H1 (cell line): Measurements from ENCODE around the gene MSL3B.

Source experiments
- SIN3A ChIP-seq, 2 experiments: IDR thresholded peaks in 1 of 2; conservative IDR thresholded peaks in 1 of 2; 2 replicates each; pipeline ENCODE4 v1.6.1; 2011 to 2012; ENCODE audit warnings: low read length in 2 of 2, improper control_type of control experiment in 1 of 2, low read depth in 1 of 2, mild to moderate bottlenecking in 1 of 2

MSL3B gene

DNA sequence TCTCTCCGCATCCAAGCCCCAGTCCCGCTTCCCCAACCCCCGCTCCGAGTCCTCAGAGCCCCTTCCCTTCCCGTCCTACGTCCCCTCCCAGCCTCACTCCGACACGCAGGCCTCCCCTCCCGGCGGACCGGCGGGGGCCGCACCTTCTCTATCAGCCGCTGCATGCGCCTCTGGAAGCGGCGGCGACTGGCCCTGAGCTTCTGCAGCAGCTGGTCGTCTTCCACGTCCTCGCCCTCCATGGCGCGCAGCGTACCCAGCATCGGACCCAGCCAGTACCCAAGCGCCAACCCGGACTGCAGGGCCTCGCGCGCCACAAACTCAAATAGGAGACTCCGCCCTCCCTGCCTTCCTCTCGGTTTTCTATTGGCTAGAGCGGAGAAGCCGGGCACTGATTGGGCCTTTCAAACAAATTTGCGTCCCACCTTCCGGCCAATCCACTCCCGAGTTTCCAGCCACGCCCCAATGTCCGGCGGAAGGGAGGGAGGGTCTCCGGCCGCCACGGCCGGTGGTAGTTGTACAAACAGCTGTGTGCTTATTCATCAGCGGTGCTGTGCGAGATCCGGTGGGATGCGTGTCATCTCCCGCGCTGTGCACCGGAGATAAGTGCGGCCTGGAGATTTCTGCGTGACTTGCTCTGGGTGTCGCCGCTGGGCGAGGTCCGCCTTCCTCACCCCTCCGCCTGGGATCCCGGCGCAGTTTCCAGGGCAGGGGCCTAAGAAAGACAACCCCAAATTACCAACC is 13.8 kb downstream of the MSL3B start, which contains the start of gene HJURP (continued):
- peak; percentile 78 to 95; a peak in 3 of 4 replicates for TF ChIP-seq SIN3A (conservative IDR thresholded peaks at IDR 0.05 in 1 of 2, IDR thresholded peaks at IDR 0.05 in 1 of 2; ENCODE audit: low read depth in 1 of 2, low read length in 2 of 2)
